Measurements from ENCODE around the gene KIF25.
"Not testable (repeated sequence)": the region's sequence is repeated elsewhere in the genome, so short reads cannot be mapped to it uniquely, and the experiment has no call there.

Gene KIF25

DNA sequence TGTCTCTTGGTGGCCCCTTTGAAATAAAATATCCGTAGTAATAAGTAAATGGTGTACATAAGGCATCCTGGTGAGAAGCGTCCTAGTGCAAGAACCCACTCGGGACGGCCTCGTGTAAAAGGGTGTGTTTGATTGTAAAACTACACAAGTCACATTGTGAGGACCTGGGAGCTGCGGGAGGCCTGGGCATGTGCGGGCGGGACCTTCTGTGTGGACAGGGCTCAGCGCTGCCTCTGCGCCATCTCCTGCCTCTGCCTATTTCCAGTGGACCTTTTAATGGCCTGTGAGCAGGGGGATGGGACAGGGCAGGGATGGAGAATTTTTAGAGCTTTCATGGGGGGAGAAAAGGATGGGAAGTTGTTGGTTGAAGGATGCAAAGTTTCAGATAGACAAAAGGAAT lies 25.3 kb upstream of the KIF25 start:
- H3K27ac ChIP-seq: no peak overlapping the region
- DNase-seq (ENCODE audit: low spot score): no peak
- TF ChIP-seq, protein P1, sequence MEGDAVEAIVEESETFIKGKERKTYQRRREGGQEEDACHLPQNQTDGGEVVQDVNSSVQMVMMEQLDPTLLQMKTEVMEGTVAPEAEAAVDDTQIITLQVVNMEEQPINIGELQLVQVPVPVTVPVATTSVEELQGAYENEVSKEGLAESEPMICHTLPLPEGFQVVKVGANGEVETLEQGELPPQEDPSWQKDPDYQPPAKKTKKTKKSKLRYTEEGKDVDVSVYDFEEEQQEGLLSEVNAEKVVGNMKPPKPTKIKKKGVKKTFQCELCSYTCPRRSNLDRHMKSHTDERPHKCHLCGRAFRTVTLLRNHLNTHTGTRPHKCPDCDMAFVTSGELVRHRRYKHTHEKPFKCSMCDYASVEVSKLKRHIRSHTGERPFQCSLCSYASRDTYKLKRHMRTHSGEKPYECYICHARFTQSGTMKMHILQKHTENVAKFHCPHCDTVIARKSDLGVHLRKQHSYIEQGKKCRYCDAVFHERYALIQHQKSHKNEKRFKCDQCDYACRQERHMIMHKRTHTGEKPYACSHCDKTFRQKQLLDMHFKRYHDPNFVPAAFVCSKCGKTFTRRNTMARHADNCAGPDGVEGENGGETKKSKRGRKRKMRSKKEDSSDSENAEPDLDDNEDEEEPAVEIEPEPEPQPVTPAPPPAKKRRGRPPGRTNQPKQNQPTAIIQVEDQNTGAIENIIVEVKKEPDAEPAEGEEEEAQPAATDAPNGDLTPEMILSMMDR (conservative IDR thresholded peaks at IDR 0.05; ENCODE audit: low read depth): no peak
- POLR2A ChIA-PET (ENCODE audit: low non-redundant PET): no interaction called here
- CTCF ChIA-PET: interaction anchor here (0.6 kb wide), 1 partner anchor 33 kb away, joined by 4 read pairs; no protein-coding TSS in a partner anchor

GRCh38 chr6:167973148-167973885 lies 24.2 kb upstream of the KIF25 start:
- no peak overlapping the region for H3K27ac ChIP-seq
- ChIA-PET CTCF (interaction anchor here (0.5 kb wide), 1 partner anchor 84 kb away, joined by 3 read pairs; no protein-coding TSS in a partner anchor), POLR2A (ENCODE audit: low non-redundant PET) (no interaction called here)
- TF ChIP-seq, protein P1 (conservative IDR thresholded peaks at IDR 0.05; ENCODE audit: low read depth): no peak
- DNase-seq (ENCODE audit: low spot score): no peak

GRCh38 chr6:167974640-167975344 lies 22.7 kb upstream of the KIF25 start:
- TF ChIP-seq, protein P1 (conservative IDR thresholded peaks at IDR 0.05; ENCODE audit: low read depth): no peak
- CTCF ChIA-PET: interaction anchor here (0.6 to 0.7 kb wide), 2 partner anchors 13 to 41 kb away, joined by 3 read pairs; no protein-coding TSS in a partner anchor
- no peak for DNase-seq (ENCODE audit: low spot score)
- POLR2A ChIA-PET (ENCODE audit: low non-redundant PET): no interaction called here
- H3K27ac ChIP-seq: no peak overlapping the region

- CTCF ChIA-PET: no interaction called here
- TF ChIP-seq, protein P1 (conservative IDR thresholded peaks at IDR 0.05; ENCODE audit: low read depth): no peak
- H3K27ac ChIP-seq: no peak overlapping the region
These were observed 22.0 kb upstream of the KIF25 start for GRCh38 chr6:167975458-167975857.

GRCh38 chr6:167976116-167976657 lies 21.3 kb upstream of the KIF25 start:
- CTCF ChIA-PET; POLR2A ChIA-PET (ENCODE audit: low non-redundant PET); DNase-seq (ENCODE audit: low spot score); H3K27ac ChIP-seq: not testable (repeated sequence)

More at GRCh38 chr6:167975458-167975857, 22.0 kb upstream of the KIF25 start:
- DNase-seq (ENCODE audit: low spot score): no peak
- POLR2A ChIA-PET (ENCODE audit: low non-redundant PET): no interaction called here

- TF ChIP-seq, protein P1 (conservative IDR thresholded peaks at IDR 0.05; ENCODE audit: low read depth): no peak
- ChIA-PET CTCF (no interaction called here), POLR2A (ENCODE audit: low non-redundant PET) (no interaction called here)
- no peak overlapping the region for H3K27ac ChIP-seq
- DNase-seq (ENCODE audit: low spot score): no peak
These were observed 20.8 kb upstream of the KIF25 start for GRCh38 chr6:167976708-167977107.

All from RWPE1 (cell line).